C4-2B (cell line): Measurements from ENCODE around the gene CHD5.
A peak's percentile ranks its signal among the peaks of the same experiment; 100 is the strongest.

Experiments
- H3K27ac ChIP-seq: fragments of 450-650 bp; 2 replicates; pipeline ENCODE4 v1.5.1; 2017
- CTCF ChIP-seq: fragments of 450-650 bp; conservative IDR thresholded peaks from 2 replicates; pipeline ENCODE4 v1.5.1; 2017; ENCODE audit warnings: mild to moderate bottlenecking
- ZFX ChIP-seq: fragments of 450-650 bp; IDR thresholded peaks from 2 replicates; pipeline ENCODE4 v1.6.1; 2017

CHD5 gene

DNA sequence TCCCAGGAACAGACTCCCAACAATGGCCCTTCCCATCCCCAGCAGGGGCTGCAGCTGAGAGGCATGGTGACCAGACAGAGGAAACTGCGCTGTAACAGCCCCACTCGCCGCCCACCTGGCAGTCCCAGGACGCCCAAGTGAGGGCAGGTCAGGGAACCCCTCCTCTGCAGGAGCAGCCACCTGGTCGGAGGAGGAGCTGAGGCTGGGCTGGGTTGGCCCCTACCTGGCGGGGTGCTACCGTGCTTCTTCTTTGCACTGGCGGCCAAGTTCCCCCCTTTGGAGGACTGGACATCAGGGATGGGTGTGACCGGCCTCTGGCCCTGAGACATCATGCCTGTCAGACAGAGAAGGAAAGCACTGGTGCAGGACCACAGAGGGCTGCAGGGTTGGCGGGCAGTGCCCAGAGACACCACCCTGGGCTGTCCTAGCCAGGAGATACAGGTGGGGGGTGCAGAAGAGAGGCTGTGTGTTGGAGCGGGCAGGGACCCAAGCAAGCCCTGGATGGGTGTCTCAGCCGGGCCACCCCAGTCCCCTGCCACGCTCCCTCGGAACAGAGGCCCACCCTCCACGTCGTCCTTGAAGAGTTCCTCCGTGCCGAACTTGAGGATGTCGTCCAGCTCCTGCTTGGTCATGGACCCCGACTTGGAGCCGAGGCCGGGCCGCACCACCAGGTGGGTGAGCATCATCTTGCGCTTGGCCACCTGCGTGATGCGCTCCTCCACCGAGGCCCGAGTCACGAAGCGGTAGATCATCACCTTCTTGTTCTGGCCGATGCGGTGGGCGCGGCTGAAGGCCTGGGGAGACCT is 51.6 kb downstream of the CHD5 start:
- peak overlapping the region; percentile 51 for H3K27ac ChIP-seq
- TF ChIP-seq CTCF (no peak), ZFX (no peak)

DNA sequence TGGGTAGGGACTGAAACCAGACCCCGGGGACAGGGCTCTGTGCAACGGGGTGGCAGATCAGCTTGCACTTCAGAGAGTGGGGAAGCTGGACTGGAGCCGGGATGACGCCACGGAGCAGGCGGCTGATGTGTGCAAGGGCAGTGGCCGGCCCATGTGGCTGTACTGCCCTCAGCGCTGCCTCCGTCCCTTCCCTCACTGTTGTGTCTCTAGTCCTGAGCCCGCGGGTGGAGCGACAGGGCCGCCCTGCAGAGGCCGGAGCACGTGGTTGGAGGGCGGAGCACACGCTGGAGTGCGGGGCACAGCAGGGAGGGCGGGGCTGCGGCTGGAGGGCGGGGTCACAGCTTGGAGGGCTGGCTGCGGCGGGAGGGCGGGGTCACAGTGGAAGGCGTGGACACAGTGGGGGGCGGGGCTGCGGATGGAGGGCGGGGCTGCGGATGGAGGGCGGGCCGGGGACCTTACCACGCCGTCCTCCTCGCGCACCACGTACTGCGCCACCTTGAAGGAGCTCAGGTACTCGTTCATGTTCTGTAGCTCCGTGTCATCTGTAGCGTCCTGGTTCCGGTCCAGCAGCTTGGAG is 52.4 kb downstream of the CHD5 start:
- no peak for TF ChIP-seq CTCF
- TF ChIP-seq ZFX: no peak

DNA sequence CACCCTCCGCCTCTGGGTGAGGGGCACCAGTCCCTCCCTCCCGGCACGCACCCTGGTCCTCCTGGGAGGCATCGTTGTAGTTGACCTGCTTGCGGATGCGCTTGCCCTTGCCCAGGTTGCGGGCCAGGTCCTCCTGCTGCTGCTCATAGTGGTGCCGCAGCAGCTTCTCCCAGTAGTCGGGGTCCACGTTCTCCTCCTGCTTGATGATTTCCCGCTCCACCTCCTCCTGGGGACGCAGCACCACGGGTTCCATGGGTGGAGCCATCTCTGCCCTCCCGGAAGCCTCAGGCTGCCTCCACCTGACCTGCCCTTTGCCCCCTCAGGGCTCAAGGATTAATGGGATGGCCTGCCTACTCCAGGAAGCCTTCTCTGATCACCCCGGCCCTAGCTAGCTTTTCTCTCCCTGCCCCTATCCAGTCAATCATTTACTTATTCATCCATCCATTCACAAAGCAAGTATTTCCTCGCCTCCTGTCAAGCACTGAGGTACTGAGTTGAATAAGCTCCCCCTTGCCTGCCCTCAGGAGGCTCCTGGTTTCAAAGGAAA is 53.5 kb downstream of the CHD5 start:
- TF ChIP-seq ZFX (no peak), CTCF (no peak)
- no peak overlapping the region; the same call in 1 of the 2 replicates for H3K27ac ChIP-seq

More for the DNA sequence above, 52.4 kb downstream of the CHD5 start:
- H3K27ac ChIP-seq: peak overlapping the region; percentile 51

GRCh38 chr1:6126028-6126427 is 54.1 kb downstream of the CHD5 start:
- no peak overlapping the region for H3K27ac ChIP-seq
- TF ChIP-seq ZFX (no peak), CTCF (no peak)

- no peak for TF ChIP-seq ZFX
- no peak for TF ChIP-seq CTCF
- no peak overlapping the region for H3K27ac ChIP-seq
Measured at GRCh38 chr1:6125366-6125765, 54.8 kb downstream of the CHD5 start.

DNA sequence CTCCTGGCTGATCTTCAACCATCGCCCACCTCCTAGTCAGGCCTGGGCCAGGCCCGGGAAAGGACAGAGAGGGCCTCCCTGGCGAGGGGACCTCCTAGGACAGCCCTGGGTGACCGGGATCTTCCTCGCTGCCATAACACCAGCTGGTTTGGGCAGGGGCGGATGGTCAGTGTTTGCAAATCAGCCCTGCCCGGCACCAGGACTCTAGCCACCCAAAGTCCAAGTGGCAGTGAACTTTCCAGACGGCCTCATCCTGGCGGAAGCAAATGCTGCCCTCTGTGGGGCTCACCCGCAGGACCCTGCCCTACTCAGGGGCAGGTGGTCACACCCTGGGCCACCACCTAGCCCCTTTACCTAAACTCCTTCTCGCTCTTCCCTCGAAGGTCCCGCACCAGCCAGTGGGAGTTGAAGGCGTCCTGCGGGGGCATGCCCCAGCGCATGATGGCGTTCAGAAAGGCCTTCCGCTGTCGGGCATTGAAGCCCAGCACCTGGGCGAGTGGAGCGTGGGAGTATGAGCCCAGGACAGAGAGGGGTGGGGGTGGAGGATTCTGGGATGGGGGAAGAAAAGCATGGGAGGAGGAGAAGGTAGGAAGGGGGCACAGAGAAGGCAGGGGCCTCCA is 55.3 kb downstream of the CHD5 start:
- TF ChIP-seq ZFX (no peak), CTCF (no peak)
- no peak overlapping the region for H3K27ac ChIP-seq

- TF ChIP-seq ZFX: no peak
- no peak for TF ChIP-seq CTCF
- H3K27ac ChIP-seq: no peak overlapping the region
Measured at GRCh38 chr1:6124341-6124740, 55.8 kb downstream of the CHD5 start.
